AG04449 (cell line): Measurements from ENCODE around the gene ZNF213.
"Not testable (repeated sequence)": the region's sequence is repeated elsewhere in the genome, so short reads cannot be mapped to it uniquely, and the experiment has no call there.

ENCODE experiments used
- CTCF ChIA-PET: fragments of 350-600 bp; formaldehyde crosslinking; extraction: SDS; loops from one replicate; lab custom pipeline; 2021; ENCODE audit warnings: antibody characterized with exemption; lab: Yijun Ruan, JAX
- POLR2A ChIA-PET: fragments of 400-600, 350-600 bp; formaldehyde crosslinking; extraction: SDS; loops from one replicate; lab custom pipeline; 2020; ENCODE audit warnings: antibody characterized with exemption, inconsistent platforms; lab: Yijun Ruan, JAX
- DNase-seq: peaks from one replicate; pipeline ENCODE4 v3.0.0-alpha.2; 2010; ENCODE audit warnings: low read depth, low spot score
- H3K4me3 ChIP-seq: 2 replicates; pipeline ENCODE4 v1.5.1; 2011; ENCODE audit warnings: low read depth, mild to moderate bottlenecking, control low read depth, low read length
- TF ChIP-seq, protein P1 (sequence below): IDR thresholded peaks from one replicate; pipeline ENCODE4 v1.5.1; 2011; ENCODE audit warnings: mild to moderate bottlenecking, moderate library complexity, low read length, control low read depth, inconsistent platforms; ENCODE audit not compliant: insufficient read depth; ENCODE audit errors: missing control alignments

Gene ZNF213

DNA sequence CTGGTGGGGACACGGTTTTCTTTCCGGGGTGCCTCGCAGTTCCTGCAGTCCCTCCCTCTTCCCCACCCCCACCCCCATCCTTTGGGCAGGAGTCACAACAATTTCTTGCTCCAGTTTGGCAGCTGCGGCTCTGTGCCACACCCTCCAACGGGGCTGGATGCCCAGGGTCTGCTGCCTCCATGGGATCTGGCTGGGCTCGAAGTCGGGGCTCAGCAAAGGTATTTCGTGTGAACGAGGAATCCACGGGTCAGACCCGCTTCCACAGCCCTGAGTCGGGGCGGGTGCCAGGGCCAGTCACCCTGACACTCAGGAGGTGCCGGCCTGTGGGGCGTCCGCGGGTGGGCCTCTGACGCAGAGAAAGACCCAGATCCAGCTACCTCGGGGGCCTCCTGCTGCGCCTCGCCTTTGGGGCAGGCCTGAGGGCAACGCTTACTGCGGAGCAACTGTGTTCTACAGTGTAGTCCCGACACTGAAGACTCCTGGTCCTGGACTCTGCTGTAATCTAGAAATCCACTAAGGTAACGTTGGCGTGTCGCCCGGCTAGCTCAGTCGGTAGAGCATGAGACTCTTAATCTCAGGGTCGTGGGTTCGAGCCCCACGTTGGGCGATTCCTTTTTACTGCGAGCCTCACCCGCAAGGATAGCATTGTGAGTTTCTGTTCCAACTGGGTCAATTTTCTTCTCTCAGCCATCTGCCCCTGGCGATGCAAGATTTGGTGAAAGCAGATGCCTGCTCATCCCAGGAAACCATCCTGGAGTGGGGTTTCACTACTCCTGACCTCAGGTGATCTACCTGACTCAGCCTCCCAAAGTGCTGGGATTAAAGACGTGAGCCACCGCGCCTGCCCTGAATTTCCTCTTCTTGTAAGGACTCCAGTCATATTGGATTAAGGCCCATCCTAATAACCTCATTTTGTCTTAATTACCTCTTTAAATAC, 40.6 kb downstream of the ZNF213 start:
- ChIA-PET CTCF (interaction anchor here (1.6 to 1.8 kb wide), 2 partner anchors 10 to 17 kb away, joined by 4 to 8 read pairs; no protein-coding TSS in a partner anchor), POLR2A (no interaction called here)
- TF ChIP-seq, protein P1, sequence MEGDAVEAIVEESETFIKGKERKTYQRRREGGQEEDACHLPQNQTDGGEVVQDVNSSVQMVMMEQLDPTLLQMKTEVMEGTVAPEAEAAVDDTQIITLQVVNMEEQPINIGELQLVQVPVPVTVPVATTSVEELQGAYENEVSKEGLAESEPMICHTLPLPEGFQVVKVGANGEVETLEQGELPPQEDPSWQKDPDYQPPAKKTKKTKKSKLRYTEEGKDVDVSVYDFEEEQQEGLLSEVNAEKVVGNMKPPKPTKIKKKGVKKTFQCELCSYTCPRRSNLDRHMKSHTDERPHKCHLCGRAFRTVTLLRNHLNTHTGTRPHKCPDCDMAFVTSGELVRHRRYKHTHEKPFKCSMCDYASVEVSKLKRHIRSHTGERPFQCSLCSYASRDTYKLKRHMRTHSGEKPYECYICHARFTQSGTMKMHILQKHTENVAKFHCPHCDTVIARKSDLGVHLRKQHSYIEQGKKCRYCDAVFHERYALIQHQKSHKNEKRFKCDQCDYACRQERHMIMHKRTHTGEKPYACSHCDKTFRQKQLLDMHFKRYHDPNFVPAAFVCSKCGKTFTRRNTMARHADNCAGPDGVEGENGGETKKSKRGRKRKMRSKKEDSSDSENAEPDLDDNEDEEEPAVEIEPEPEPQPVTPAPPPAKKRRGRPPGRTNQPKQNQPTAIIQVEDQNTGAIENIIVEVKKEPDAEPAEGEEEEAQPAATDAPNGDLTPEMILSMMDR = no peak
- DNase-seq = no peak
- H3K4me3 ChIP-seq = peak overlapping the region; percentile 20

DNA sequence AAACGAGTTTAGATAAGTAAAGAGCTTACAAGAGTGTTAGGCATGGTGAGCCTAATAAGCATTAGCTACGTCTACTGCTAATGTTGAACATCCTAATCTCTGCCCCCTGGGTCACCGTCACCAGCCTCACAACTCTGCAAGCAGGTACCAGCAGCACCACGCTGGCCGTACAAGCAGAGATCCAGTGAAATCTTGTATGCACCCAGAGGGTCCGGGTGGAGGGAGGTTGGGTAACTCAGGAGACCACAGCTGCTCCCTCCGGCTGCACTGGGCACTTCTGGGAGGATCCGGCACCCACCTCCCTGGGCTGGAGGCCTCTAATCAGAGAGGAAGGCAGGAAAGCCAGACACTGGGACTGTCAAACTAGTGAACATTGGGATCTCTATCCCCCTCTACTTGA, 44.8 kb downstream of the ZNF213 start:
- ChIA-PET POLR2A (no interaction called here), CTCF (interaction anchor here (0.7 to 1.8 kb wide), 3 partner anchors 17 to 148 kb away, joined by 3 to 5 read pairs (median 4); no protein-coding TSS in a partner anchor)
- TF ChIP-seq, protein P1 = no peak
- DNase-seq = no peak
- no peak overlapping the region for H3K4me3 ChIP-seq

DNA sequence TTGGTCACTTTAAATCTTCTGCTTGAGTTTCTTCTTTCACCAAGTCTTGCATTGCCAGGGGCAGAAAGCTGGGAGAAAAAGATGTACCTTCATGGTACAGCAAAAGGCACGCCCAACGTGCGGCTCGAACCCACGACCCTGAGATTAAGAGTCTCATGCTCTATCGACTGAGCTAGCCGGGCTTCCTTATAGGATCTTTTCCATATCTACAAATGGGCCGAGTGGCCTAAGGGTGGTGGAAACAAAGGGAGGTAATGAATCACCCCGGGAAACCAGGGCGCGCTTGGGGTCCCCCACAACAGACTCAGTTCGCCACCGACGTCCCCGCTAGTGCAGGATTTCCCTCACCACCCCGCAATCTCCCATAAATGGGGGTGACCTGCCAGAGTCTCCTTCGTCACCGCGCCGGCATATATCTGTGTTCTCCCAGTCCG, 45.6 kb downstream of the ZNF213 start:
- TF ChIP-seq, protein P1 = no peak
- no peak for DNase-seq
- POLR2A ChIA-PET = no interaction called here
- no peak overlapping the region for H3K4me3 ChIP-seq
- CTCF ChIA-PET = interaction anchor here (0.8 to 1.8 kb wide), 2 partner anchors 12 to 51 kb away, joined by 4 to 5 read pairs; no protein-coding TSS in a partner anchor

DNA sequence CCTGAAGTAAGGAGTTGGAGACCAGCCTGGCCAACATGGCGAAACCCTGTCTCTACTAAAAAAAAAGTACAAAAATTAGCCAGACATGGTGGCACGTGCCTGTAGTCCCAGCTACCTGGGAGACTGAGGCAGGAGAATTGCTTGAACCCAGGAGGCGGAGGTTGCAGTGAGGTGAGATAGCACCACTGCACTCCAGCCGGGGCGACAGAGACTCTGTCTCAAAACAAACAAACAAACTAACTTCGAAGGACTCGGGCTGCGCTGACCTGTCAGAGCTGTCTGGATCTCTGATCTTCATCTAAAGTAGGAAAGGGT, 47.4 kb downstream of the ZNF213 start:
- DNase-seq, H3K4me3 ChIP-seq: not testable (repeated sequence)
- ChIA-PET CTCF (interaction anchor here (0.7 to 1.8 kb wide), 4 partner anchors 9 to 124 kb away, joined by 4 read pairs; no protein-coding TSS in a partner anchor), POLR2A (interaction anchor here (0.7 to 1.2 kb wide), 3 partner anchors 24 to 53 kb away, joined by 3 to 4 read pairs (median 3); partner anchors contain the start of gene ZNF213)

DNA sequence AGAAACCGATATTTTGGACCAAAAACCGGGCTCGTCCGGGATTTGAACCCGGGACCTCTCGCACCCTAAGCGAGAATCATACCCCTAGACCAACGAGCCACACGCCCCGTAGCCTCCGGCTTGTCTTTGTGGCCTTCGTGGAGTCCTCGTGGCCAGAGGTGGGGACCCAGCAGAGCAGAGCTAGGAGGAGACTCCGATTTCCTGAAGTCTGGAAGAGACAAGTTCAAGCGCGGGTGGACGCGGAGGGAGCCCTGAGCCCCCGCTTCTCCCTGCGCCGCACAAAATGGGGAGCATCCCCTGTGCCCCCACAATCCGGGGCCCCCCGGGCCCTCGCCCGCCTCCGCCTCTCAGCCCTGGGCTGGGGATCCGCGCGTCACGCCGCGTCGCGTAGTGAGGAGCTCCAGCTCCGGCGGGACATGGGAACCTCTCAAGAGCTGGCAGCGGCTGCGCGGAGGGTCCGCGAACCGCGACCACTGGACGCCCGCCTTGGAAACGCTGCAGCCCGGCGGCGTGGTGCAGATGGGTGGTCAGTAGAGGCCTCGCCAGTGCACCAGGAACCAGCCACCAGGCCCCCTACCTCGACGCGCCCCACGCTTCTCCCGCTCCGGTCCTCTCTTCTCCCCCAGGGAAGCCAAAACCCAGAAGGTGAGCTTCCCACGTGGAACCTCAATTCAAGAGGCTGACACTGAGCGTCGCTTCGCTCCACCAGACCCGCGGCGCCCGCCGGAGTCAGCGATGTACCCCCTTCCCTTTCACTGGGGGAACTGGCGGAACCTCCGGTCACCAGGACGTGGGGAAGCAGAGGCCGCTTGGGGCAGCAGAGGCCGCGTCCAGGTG, 48.0 kb downstream of the ZNF213 start:
- DNase-seq = no peak
- peak overlapping the region; percentile 64 for H3K4me3 ChIP-seq
- TF ChIP-seq, protein P1 = peak; percentile 38
- ChIA-PET CTCF (interaction anchor here (0.7 to 1.8 kb wide), 9 partner anchors 11 to 319 kb away, joined by 3 to 9 read pairs (median 4); partner anchors contain the start of genes CLUAP1 and ZNF213), POLR2A (interaction anchor here (0.5 to 1.2 kb wide), 5 partner anchors 24 to 53 kb away, joined by 3 to 4 read pairs (median 3); partner anchors contain the start of gene ZNF213)

DNA sequence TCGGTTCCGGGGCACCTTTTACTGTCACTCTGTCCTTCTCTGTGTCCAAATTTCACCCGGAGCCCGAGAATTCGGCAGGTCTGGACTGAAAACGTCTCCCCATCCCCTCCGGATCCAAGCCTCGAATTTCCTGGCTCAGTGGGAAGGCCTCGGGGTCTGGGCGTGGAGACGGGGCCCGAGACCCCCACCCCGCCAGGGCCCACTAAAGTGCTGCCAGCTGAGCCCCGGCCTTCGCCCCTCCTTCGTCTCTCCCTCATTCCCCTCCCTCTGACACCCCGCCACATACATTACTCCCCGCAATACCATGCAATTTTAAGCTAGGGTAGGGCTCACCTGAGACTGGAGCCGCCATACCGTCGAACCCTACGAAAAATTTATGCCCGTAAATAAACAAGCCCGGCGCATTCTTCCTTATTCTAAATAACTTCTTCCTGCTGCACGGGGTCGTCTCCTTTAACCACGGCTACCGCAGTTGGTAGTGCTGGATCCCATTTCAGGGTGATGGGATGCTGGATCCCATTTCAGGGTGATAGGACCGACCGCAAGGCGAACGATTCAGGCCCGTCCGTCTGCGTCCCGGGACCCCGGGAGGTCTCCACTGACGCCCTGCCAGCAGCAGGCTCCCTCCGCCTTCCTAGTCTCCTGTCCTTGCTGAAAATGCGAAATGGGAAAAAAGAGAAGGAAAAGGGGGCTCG, 48.8 kb downstream of the ZNF213 start:
- TF ChIP-seq, protein P1 = no peak
- no peak for DNase-seq
- peak overlapping the region; percentile 64 for H3K4me3 ChIP-seq
- ChIA-PET CTCF (interaction anchor here (0.7 to 1.8 kb wide), 11 partner anchors 9 to 318 kb away, joined by 3 to 9 read pairs (median 3); partner anchors contain the start of genes CLUAP1 and ZNF213), POLR2A (no interaction called here)
